ENCODE results near the gene ACTL7B.

GRCh38 chr9:108876425-108876824 lies 20.6 kb upstream of the ACTL7B start:
- no peak for TF ChIP-seq EZH2 (IDR thresholded peaks at IDR 0.05; ENCODE audit: insufficient read depth, poor library complexity, severe bottlenecking)
- TF ChIP-seq EZH2phosphoT487 (IDR thresholded peaks at IDR 0.05; ENCODE audit: insufficient read depth, low read depth) = no peak

All from GM23248 (cell line).